ENCODE data around the gene CHST9.

DNA sequence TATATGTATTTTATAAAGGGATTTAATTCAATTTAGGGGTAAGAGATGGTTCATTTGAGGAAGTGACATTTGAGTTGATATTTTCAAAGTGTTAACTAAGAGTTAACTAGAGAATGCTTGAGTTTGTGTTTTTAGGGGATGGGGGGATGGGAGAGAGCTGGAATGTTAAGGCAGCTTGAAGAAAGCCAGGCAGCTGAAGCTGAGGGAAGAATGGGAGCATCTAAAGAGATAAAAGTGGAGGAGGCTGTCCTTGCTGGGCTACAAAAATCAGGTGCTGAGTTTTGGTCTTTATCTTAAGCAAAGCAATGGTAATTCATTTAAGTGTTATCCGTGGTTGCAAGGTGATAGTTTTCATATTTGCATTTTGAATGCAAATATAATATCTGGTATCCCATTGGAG is 9.2 kb downstream of the CHST9 start:
- TF ChIP-seq, protein P1, sequence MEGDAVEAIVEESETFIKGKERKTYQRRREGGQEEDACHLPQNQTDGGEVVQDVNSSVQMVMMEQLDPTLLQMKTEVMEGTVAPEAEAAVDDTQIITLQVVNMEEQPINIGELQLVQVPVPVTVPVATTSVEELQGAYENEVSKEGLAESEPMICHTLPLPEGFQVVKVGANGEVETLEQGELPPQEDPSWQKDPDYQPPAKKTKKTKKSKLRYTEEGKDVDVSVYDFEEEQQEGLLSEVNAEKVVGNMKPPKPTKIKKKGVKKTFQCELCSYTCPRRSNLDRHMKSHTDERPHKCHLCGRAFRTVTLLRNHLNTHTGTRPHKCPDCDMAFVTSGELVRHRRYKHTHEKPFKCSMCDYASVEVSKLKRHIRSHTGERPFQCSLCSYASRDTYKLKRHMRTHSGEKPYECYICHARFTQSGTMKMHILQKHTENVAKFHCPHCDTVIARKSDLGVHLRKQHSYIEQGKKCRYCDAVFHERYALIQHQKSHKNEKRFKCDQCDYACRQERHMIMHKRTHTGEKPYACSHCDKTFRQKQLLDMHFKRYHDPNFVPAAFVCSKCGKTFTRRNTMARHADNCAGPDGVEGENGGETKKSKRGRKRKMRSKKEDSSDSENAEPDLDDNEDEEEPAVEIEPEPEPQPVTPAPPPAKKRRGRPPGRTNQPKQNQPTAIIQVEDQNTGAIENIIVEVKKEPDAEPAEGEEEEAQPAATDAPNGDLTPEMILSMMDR (IDR thresholded peaks at IDR 0.05; ENCODE audit: low read depth, low read length, poor library complexity, severe bottlenecking), result no peak
- TF ChIP-seq EZH2phosphoT487 (IDR thresholded peaks at IDR 0.05; ENCODE audit: borderline replicate concordance, low read length), result no peak

All from DOHH2 (cell line).